Astrocyte (in vitro differentiated cells and primary cell): Measurements from ENCODE around the gene SEC24A. TPM values are rescaled to one million over a fixed set of nuclear protein-coding genes. Genes with fewer than 3 reads are reported as not detected.
A peak's percentile ranks its signal among the peaks of the same experiment; 100 is the strongest.

Experiments used
- DNase-seq: peaks from one replicate; pipeline ENCODE4 v3.0.0-alpha.2; 2010; ENCODE audit warnings: low read depth
- FAIRE-seq: peaks from 2 replicates; lab custom pipeline; 2011; peaks lifted over from hg19 to GRCh38; lab: Jason Lieb, UNC
- H2AFZ ChIP-seq: 2 replicates; pipeline ENCODE4 v1.6.0; 2012; ENCODE audit warnings: low read depth, low read length, inconsistent platforms
- H3K27ac ChIP-seq: 2 replicates; pipeline ENCODE4 v1.5.1; 2011; ENCODE audit warnings: low read depth, low read length, inconsistent platforms
- H3K27me3 ChIP-seq: 2 replicates; pipeline ENCODE4 v1.6.0; 2011; ENCODE audit warnings: low read length, inconsistent platforms; ENCODE audit not compliant: insufficient read depth
- H3K36me3 ChIP-seq: 2 replicates; pipeline ENCODE4 v1.5.1; 2011; ENCODE audit warnings: low read length, inconsistent platforms; ENCODE audit not compliant: insufficient read depth
- H3K4me1 ChIP-seq: 2 replicates; pipeline ENCODE4 v1.5.1; 2011; ENCODE audit warnings: low read length, inconsistent platforms; ENCODE audit not compliant: insufficient read depth
- H3K4me2 ChIP-seq: 2 replicates; pipeline ENCODE4 v1.6.0; 2012; ENCODE audit warnings: low read length, inconsistent platforms
- H3K4me3 ChIP-seq: 2 replicates; pipeline ENCODE4 v1.5.1; 2011; ENCODE audit warnings: low read depth, mild to moderate bottlenecking, low read length, inconsistent platforms; ENCODE audit not compliant: insufficient read depth
- H3K79me2 ChIP-seq: 2 replicates; pipeline ENCODE4 v1.6.0; 2012; ENCODE audit warnings: mild to moderate bottlenecking, low read length, inconsistent platforms; ENCODE audit not compliant: insufficient read depth
- H3K9ac ChIP-seq: 2 replicates; pipeline ENCODE4 v1.6.0; 2012; ENCODE audit warnings: mild to moderate bottlenecking, low read length, inconsistent platforms
- H3K9me3 ChIP-seq: 2 replicates; pipeline ENCODE4 v1.5.1; 2012; ENCODE audit warnings: low read depth, mild to moderate bottlenecking, low read length, inconsistent platforms; ENCODE audit not compliant: insufficient read depth
- H4K20me1 ChIP-seq: 2 replicates; pipeline ENCODE4 v1.6.0; 2012; ENCODE audit warnings: low read length, inconsistent platforms; ENCODE audit not compliant: insufficient read depth
- H3K27ac Mint-ChIP-seq: one replicate; pipeline ENCODE4 v1.8.0; 2021; ENCODE audit warnings: mild to moderate bottlenecking, mixed read lengths; ENCODE audit not compliant: unreplicated experiment
- H3K27me3 Mint-ChIP-seq: one replicate; pipeline ENCODE4 v1.8.0; 2021; ENCODE audit warnings: low read depth, mixed read lengths; ENCODE audit not compliant: unreplicated experiment
- H3K36me3 Mint-ChIP-seq: one replicate; pipeline ENCODE4 v1.8.0; 2021; ENCODE audit warnings: low read depth, mixed read lengths; ENCODE audit not compliant: unreplicated experiment
- H3K4me1 Mint-ChIP-seq: one replicate; pipeline ENCODE4 v1.8.0; 2021; ENCODE audit warnings: low read depth, mixed read lengths; ENCODE audit not compliant: unreplicated experiment
- H3K4me3 Mint-ChIP-seq: one replicate; pipeline ENCODE4 v1.8.0; 2021; ENCODE audit warnings: mild to moderate bottlenecking, moderate library complexity, mixed read lengths; ENCODE audit not compliant: unreplicated experiment
- H3K9me3 Mint-ChIP-seq: one replicate; pipeline ENCODE4 v1.8.0; 2021; ENCODE audit warnings: mild to moderate bottlenecking, mixed read lengths; ENCODE audit not compliant: unreplicated experiment
- EZH2 ChIP-seq: IDR thresholded peaks from 2 replicates; pipeline ENCODE4 v1.6.1; 2012; ENCODE audit warnings: mild to moderate bottlenecking, low read length, inconsistent platforms; ENCODE audit not compliant: insufficient read depth
- total RNA-seq: library from RNA; stranded (reverse); gene quantifications from 2 replicates; pipeline ENCODE4 v1.2.1, GENCODE V29; 2021
- TF ChIP-seq, protein P1 (sequence below): IDR thresholded peaks from 2 replicates; pipeline ENCODE4 v1.5.1; 2011; ENCODE audit warnings: low read depth, mild to moderate bottlenecking, inconsistent platforms, low read length, moderate library complexity; ENCODE audit not compliant: insufficient read depth

SEC24A gene
- total RNA-seq, 1 donor from 2014 or later = 51.9 TPM

DNA sequence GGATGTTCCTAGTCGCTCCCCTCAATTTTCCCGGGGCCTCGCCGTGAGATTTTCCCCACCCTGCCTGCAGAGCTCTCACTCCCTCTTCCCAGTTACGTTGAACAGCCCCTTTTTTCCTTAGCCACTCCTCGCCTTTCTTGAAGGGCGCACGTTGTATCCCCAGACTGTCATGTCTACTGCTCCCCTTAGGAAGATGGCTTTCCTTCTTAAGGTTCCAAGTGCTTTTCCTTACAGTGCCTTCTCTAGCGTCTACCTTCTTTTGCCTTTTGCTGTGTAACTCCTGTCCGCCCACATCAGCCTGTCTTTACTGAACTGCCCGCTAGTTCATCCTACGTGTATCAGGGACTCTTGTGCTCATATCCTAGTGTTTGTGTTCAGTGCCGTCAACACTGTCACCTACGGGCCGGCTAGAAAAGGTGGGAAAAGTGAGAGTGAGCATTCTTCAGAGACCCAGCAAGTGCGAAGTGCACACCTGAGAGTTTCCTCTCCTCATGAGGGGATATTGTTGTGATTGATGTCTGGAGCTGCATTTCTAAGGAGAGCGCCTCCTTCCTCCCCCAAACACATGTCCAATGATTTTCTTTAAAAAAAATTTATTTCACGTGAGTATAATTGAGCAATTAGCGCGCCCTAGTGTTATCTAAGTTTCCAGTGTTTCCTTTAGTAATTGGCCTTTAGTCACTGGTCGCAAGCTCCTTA is 90.5 kb downstream of the SEC24A start:
- Mint-ChIP-seq H3K4me1 (peaks cover 7% of the 10 kb centered on the region), H3K4me3 (peak overlapping the region; percentile 99), H3K27ac (peak overlapping the region; percentile 97), H3K27me3 (no peaks in the 10 kb centered on the region), H3K9me3 (no peaks in the 10 kb centered on the region), H3K36me3 (peaks cover 4% of the 10 kb centered on the region)
- no peak for TF ChIP-seq EZH2
- TF ChIP-seq, protein P1, sequence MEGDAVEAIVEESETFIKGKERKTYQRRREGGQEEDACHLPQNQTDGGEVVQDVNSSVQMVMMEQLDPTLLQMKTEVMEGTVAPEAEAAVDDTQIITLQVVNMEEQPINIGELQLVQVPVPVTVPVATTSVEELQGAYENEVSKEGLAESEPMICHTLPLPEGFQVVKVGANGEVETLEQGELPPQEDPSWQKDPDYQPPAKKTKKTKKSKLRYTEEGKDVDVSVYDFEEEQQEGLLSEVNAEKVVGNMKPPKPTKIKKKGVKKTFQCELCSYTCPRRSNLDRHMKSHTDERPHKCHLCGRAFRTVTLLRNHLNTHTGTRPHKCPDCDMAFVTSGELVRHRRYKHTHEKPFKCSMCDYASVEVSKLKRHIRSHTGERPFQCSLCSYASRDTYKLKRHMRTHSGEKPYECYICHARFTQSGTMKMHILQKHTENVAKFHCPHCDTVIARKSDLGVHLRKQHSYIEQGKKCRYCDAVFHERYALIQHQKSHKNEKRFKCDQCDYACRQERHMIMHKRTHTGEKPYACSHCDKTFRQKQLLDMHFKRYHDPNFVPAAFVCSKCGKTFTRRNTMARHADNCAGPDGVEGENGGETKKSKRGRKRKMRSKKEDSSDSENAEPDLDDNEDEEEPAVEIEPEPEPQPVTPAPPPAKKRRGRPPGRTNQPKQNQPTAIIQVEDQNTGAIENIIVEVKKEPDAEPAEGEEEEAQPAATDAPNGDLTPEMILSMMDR = no peak
- no peak for FAIRE-seq
- Histone ChIP-seq H3K4me2 (peak overlapping the region; percentile 100), H3K27me3 (no peaks in the 10 kb centered on the region), H3K27ac (peak overlapping the region; percentile 80), H3K4me3 (peak overlapping the region; percentile 83), H3K4me1 (peaks cover 16% of the 10 kb centered on the region), H4K20me1 (peaks cover 23% of the 10 kb centered on the region), H3K9ac (peak overlapping the region; percentile 95), H3K79me2 (peaks cover 47% of the 10 kb centered on the region), H3K36me3 (peaks cover 12% of the 10 kb centered on the region), H2AFZ (peak overlapping the region; percentile 95), H3K9me3 (no peaks in the 10 kb centered on the region)
- peak; percentile 44 for DNase-seq

DNA sequence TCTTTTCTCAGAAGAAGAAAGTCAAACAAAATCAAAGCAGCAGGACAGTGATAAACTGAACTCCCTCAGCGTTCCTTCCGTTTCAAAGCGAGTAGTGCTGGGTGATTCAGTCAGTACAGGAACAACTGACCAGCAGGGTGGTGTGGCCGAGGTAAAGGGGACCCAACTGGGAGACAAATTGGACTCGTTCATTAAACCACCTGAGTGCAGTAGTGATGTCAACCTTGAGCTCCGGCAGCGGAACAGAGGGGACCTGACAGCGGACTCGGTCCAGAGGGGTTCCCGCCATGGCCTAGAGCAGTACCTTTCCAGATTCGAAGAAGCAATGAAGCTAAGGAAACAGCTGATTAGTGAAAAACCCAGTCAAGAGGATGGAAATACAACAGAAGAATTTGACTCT is 92.5 kb downstream of the SEC24A start:
- H2AFZ ChIP-seq = no peak overlapping the region
- H3K4me2 ChIP-seq = no peak overlapping the region
- peaks cover 24% of the 10 kb centered on the region for H4K20me1 ChIP-seq
- Mint-ChIP-seq H3K4me3 (no peak overlapping the region), H3K9me3 (no peaks in the 10 kb centered on the region), H3K27ac (no peak overlapping the region), H3K27me3 (no peaks in the 10 kb centered on the region), H3K4me1 (peaks cover 7% of the 10 kb centered on the region), H3K36me3 (peaks cover 4% of the 10 kb centered on the region)
- no peaks in the 10 kb centered on the region for H3K9me3 ChIP-seq
- no peak overlapping the region for H3K27ac ChIP-seq
- no peaks in the 10 kb centered on the region for H3K27me3 ChIP-seq
- no peak overlapping the region for H3K4me3 ChIP-seq
- FAIRE-seq = no peak
- H3K9ac ChIP-seq = no peak overlapping the region
- H3K36me3 ChIP-seq = peaks cover 16% of the 10 kb centered on the region
- TF ChIP-seq, protein P1 = no peak
- H3K79me2 ChIP-seq = peaks cover 50% of the 10 kb centered on the region
- no peak for DNase-seq
- H3K4me1 ChIP-seq = peaks cover 16% of the 10 kb centered on the region

DNA sequence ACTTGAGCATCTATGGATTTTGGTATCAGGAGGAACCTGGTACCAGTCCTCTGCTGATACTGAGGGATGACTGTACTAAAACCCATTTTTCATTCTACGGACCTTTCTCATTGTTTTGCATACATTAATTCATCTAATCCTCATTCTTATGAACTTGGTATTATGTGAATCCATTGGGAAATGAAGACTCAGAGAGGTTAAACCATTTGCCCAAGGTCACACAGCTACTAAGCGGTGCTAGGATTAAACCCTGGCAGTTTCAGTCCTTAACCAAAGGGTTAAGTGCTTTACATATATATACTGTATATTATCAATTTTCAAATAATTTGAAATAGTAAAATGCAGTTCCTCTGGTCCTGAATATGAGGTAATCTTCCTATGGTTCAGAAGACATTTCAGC is 93.5 kb downstream of the SEC24A start:
- no peak overlapping the region for H3K4me3 ChIP-seq
- H3K27ac Mint-ChIP-seq = no peak overlapping the region
- TF ChIP-seq, protein P1 = no peak
- H3K9me3 ChIP-seq = no peaks in the 10 kb centered on the region
- H3K4me3 Mint-ChIP-seq = no peak overlapping the region
- no peak overlapping the region for H2AFZ ChIP-seq
- H3K27me3 Mint-ChIP-seq = no peaks in the 10 kb centered on the region
- H3K36me3 ChIP-seq = peaks cover 16% of the 10 kb centered on the region
- no peaks in the 10 kb centered on the region for H3K27me3 ChIP-seq
- peaks cover 16% of the 10 kb centered on the region for H3K4me1 ChIP-seq
- H3K36me3 Mint-ChIP-seq = peaks cover 4% of the 10 kb centered on the region
- H3K4me1 Mint-ChIP-seq = peaks cover 7% of the 10 kb centered on the region
- no peaks in the 10 kb centered on the region for H3K9me3 Mint-ChIP-seq
- H3K27ac ChIP-seq = no peak overlapping the region
- no peak for DNase-seq
- FAIRE-seq = no peak
- H3K79me2 ChIP-seq = peaks cover 50% of the 10 kb centered on the region
- no peak overlapping the region for H3K4me2 ChIP-seq
- peaks cover 24% of the 10 kb centered on the region for H4K20me1 ChIP-seq
- no peak overlapping the region for H3K9ac ChIP-seq
